Choroid plexus epithelial cell (primary cell): ENCODE data around the gene SLC18B1.

Experiments used
- DNase-seq: peaks from one replicate; pipeline ENCODE4 v3.0.0-alpha.2; 2010; ENCODE audit warnings: low read depth
- H3K4me3 ChIP-seq: 2 replicates; pipeline ENCODE4 v1.5.1; 2011; ENCODE audit warnings: low read depth, mild to moderate bottlenecking, control low read depth, low read length, moderate library complexity
- TF ChIP-seq, protein P1 (sequence below): conservative IDR thresholded peaks from 2 replicates; pipeline ENCODE4 v1.5.1; 2011; ENCODE audit warnings: low read depth, mild to moderate bottlenecking, control low read depth, inconsistent platforms, low read length, moderate library complexity

Gene SLC18B1

GRCh38 chr6:132819405-132820161, 21.1 kb upstream of the SLC18B1 start:
- H3K4me3 ChIP-seq = no peak overlapping the region
- TF ChIP-seq, protein P1, sequence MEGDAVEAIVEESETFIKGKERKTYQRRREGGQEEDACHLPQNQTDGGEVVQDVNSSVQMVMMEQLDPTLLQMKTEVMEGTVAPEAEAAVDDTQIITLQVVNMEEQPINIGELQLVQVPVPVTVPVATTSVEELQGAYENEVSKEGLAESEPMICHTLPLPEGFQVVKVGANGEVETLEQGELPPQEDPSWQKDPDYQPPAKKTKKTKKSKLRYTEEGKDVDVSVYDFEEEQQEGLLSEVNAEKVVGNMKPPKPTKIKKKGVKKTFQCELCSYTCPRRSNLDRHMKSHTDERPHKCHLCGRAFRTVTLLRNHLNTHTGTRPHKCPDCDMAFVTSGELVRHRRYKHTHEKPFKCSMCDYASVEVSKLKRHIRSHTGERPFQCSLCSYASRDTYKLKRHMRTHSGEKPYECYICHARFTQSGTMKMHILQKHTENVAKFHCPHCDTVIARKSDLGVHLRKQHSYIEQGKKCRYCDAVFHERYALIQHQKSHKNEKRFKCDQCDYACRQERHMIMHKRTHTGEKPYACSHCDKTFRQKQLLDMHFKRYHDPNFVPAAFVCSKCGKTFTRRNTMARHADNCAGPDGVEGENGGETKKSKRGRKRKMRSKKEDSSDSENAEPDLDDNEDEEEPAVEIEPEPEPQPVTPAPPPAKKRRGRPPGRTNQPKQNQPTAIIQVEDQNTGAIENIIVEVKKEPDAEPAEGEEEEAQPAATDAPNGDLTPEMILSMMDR = no peak
- no peak for DNase-seq

DNA sequence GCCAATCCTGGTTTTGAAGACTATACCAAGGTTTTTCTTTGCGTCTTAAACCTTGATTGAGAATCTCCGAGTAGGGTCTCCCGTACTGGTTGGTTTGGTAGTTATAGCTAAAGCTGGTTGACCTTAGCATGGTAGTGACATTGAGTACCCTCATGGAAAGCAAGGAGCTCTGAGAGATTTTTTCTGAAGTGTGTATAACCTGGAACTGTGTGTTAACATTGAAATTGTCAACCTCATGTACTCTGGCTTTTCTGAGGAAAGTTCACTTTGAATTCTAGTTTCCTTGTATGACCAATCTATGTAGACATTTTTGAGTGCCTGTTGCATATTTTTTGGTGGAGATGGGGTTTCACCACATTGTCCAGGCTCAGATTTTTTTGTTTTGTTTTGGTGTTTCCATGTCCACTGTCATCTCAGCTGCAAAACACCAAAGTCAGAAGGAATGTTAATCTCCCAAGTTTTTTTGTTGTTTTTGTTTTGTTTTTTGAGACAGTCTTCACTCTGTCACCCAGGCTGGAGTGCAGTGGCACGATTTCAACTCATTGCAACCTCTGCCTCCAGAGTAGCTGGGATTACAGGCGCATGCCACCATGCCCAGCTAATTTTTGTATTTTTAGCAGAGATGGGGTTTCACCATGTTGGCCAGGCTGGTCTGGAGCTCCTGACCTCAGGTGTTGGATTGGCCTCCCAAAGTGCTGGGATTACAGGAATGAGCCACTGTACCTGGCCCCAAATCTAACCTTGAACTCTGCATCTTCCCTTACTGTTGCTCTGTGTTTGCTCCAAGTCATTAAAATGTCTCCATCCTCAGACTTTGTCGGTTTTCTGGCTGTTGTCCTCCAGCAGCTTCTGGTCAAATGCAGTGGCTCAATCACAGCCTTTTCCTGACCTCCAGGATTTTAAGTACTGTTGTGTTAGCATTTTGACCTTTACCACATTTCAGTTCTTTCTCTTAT, 20.2 kb upstream of the SLC18B1 start:
- H3K4me3 ChIP-seq = no peak overlapping the region
- TF ChIP-seq, protein P1 = no peak
- DNase-seq = peak; percentile 28

DNA sequence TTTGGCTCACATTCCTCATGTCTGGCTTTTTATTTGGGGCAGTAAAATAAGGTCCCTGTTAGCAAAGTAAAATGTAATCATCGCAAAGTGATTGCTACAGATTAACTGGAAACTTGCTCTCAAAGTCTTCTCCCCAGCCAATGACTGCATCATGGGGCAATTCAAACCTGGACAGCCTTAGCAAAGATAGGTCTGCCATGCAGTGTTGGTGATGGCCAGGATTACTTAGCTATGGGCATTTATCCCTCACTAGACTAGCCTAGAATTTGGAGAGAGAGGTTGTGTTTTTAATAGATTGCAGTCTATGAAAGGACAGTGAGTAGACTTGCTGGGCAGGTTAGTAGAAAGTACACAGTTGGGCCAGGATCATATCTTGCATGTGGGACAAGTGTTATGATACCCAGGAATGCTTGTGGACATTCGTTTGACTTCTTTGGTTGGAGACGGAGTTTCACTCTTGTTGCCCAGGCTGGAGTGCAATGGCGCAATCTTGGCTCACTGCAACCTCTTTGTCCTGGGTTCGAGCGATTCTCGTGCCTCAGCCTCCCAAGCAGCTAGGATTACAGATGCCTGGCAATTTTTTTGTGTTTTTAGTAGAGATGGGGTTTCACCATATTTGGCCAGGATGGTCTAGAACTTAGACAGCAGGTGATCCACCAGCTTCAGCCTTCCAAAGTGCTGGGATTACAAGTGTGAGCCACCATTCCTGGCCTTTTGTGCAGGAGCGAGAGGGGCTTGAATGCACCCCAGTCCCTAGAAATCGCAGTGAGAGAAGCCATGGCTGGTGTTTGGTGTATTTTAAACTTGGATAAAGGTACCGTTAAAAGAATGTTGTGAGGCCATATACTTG, 19.3 kb upstream of the SLC18B1 start:
- DNase-seq = no peak
- TF ChIP-seq, protein P1 = no peak
- no peak overlapping the region for H3K4me3 ChIP-seq

GRCh38 chr6:132816660-132817059, 18.2 kb upstream of the SLC18B1 start:
- DNase-seq = no peak
- H3K4me3 ChIP-seq = no peak overlapping the region
- TF ChIP-seq, protein P1 = no peak

DNA sequence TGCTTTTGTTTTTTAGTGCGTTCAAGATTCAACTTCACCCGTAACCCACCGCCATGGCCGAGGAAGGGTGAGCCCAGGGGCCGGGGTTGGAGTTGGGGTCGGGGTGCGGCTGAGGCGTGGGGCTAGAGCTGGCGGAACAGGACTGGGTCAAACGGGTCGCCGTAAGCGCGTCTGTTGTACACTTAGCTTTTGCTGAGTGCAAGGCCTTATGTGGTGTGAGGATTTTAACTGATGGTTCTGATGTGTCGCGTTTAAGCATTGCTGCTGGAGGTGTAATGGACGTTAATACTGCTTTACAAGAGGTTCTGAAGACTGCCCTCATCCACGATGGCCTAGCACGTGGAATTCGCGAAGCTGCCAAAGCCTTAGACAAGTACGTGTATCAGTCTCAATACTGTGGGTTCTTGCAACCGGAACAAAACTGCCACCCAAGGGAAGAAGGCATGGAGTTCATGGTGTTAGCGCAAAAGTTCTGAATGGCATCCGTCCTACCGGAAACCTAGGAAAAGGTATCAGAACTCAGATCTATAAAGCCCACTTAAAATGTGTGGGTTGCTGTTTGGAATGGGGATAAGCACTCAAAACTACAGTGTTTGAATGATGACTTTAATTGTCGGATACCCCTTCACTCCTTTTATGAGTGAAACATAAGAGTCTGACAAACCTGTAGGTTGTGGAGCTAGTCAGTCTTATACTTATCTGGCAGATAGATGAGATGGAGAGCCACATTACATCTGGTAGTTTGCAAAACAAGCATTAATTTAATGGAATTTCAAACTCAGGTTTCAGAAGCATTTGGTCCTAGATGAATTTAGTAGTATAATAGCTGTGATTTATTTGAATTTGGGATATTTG, 16.5 kb upstream of the SLC18B1 start:
- peak overlapping the region; percentile 90 for H3K4me3 ChIP-seq
- DNase-seq = no peak
- TF ChIP-seq, protein P1 = no peak
